SU-DHL-6 (cell line): ENCODE data around the gene REPS2.

ENCODE experiments used
- H2AFZ ChIP-seq: fragments of 200-600 bp; sonication (generic); 2 replicates; pipeline ENCODE4 v1.6.1; 2014; ENCODE audit warnings: low read depth, mild to moderate bottlenecking, moderate library complexity, mixed read lengths, antibody characterized with exemption, low read length; ENCODE audit not compliant: severe bottlenecking
- H3F3A ChIP-seq: fragments of 200-600 bp; shearing (Covaris generic); 2 replicates; pipeline ENCODE4 v1.6.0; 2016; ENCODE audit warnings: antibody characterized with exemption, mild to moderate bottlenecking; ENCODE audit not compliant: insufficient read depth
- H3K27ac ChIP-seq: fragments of 200-600 bp; sonication (generic); 2 replicates; pipeline ENCODE4 v1.5.1; 2016; ENCODE audit warnings: low read depth, mild to moderate bottlenecking, low read length, moderate library complexity, mixed read lengths
- H3K27me3 ChIP-seq: fragments of 200-600 bp; sonication (generic), shearing (Covaris generic); 2 replicates; pipeline ENCODE4 v1.6.0; 2014; ENCODE audit warnings: mild to moderate bottlenecking, low read length
- H3K36me3 ChIP-seq: fragments of 200-600 bp; sonication (generic); 2 replicates; pipeline ENCODE4 v1.6.1; 2014; ENCODE audit warnings: mild to moderate bottlenecking, low read length, mixed read lengths
- H3K4me2 ChIP-seq: fragments of 300-600, 200-600 bp; shearing (Covaris generic), sonication (generic); 2 replicates; pipeline ENCODE4 v1.6.0; 2014; ENCODE audit warnings: low read length, low read depth, mild to moderate bottlenecking; ENCODE audit not compliant: poor library complexity, severe bottlenecking
- H3K4me3 ChIP-seq: fragments of 200-600 bp; sonication (generic); 2 replicates; pipeline ENCODE4 v1.5.1; 2014; ENCODE audit warnings: antibody characterized with exemption, low read length, mild to moderate bottlenecking, mixed read lengths; ENCODE audit not compliant: insufficient read depth, poor library complexity, severe bottlenecking
- H3K79me2 ChIP-seq: fragments of 200-600 bp; sonication (generic); 2 replicates; pipeline ENCODE4 v1.6.1; 2014; ENCODE audit warnings: mild to moderate bottlenecking, low read length, moderate library complexity; ENCODE audit not compliant: insufficient read depth
- H3K9ac ChIP-seq: fragments of 200-600 bp; sonication (generic); 2 replicates; pipeline ENCODE4 v1.7.0; 2014; ENCODE audit warnings: mild to moderate bottlenecking, low read length
- H3K9me2 ChIP-seq: fragments of 200-600 bp; sonication (generic); replicated peaks from 2 replicates; pipeline ENCODE4 v1.6.1; 2014; ENCODE audit warnings: low read length; ENCODE audit not compliant: insufficient read depth
- H3K9me3 ChIP-seq: fragments of 200-600 bp; sonication (generic); 2 replicates; pipeline ENCODE4 v1.6.1; 2014; ENCODE audit warnings: low read length, mixed read lengths; ENCODE audit not compliant: insufficient read depth
- H4K20me1 ChIP-seq: fragments of 200-600 bp; sonication (generic); 2 replicates; pipeline ENCODE4 v1.6.1; 2014; ENCODE audit warnings: low read depth, mild to moderate bottlenecking, antibody characterized with exemption, low read length, moderate library complexity, mixed read lengths
- EZH2phosphoT487 ChIP-seq: fragments of 200-600 bp; sonication (generic), shearing (Covaris generic); conservative IDR thresholded peaks from 2 replicates; pipeline ENCODE4 v1.6.1; 2018; ENCODE audit warnings: mild to moderate bottlenecking, antibody characterized with exemption, low read length, moderate library complexity, mixed read lengths
- TF ChIP-seq, protein P1 (sequence below): fragments of 200-600 bp; sonication (generic); IDR thresholded peaks from one replicate; pipeline ENCODE4 v1.5.1; 2017; ENCODE audit warnings: antibody characterized with exemption, mild to moderate bottlenecking, low read length, moderate library complexity; ENCODE audit not compliant: insufficient read depth, poor library complexity, severe bottlenecking

Gene REPS2

DNA sequence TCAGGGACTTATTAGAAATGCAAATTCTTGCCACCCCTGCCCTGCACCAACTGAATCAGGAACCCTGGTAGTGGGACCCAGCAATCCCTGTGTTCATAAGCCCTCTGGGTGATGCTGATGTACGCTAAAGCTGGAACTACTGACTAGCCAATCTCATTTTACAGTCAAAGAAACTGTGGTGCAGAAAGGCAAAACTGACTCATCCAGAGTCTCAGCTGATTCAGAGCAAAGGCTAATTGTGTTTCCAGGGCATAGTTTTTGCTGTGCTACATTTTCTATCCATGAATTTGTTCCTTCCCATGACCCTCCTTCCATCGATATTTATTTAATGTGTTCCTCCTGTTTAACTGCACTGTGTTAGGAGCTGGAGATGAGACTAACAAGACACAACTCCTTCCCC, 207.5 kb downstream of the REPS2 start:
- no peaks in the 10 kb centered on the region for H4K20me1 ChIP-seq
- H3K27ac ChIP-seq = no peak overlapping the region
- no peaks in the 10 kb centered on the region for H3K9me3 ChIP-seq
- H3K9ac ChIP-seq = no peak overlapping the region
- H3K9me2 ChIP-seq = no peaks in the 10 kb centered on the region
- H3K36me3 ChIP-seq = no peaks in the 10 kb centered on the region
- no peaks in the 10 kb centered on the region for H3K79me2 ChIP-seq
- H3K4me3 ChIP-seq = no peak overlapping the region
- H3F3A ChIP-seq = no peaks in the 10 kb centered on the region
- TF ChIP-seq, protein P1, sequence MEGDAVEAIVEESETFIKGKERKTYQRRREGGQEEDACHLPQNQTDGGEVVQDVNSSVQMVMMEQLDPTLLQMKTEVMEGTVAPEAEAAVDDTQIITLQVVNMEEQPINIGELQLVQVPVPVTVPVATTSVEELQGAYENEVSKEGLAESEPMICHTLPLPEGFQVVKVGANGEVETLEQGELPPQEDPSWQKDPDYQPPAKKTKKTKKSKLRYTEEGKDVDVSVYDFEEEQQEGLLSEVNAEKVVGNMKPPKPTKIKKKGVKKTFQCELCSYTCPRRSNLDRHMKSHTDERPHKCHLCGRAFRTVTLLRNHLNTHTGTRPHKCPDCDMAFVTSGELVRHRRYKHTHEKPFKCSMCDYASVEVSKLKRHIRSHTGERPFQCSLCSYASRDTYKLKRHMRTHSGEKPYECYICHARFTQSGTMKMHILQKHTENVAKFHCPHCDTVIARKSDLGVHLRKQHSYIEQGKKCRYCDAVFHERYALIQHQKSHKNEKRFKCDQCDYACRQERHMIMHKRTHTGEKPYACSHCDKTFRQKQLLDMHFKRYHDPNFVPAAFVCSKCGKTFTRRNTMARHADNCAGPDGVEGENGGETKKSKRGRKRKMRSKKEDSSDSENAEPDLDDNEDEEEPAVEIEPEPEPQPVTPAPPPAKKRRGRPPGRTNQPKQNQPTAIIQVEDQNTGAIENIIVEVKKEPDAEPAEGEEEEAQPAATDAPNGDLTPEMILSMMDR = no peak
- no peak for TF ChIP-seq EZH2phosphoT487
- no peak overlapping the region for H3K4me2 ChIP-seq
- H3K27me3 ChIP-seq = no peaks in the 10 kb centered on the region
- no peak overlapping the region for H2AFZ ChIP-seq

DNA sequence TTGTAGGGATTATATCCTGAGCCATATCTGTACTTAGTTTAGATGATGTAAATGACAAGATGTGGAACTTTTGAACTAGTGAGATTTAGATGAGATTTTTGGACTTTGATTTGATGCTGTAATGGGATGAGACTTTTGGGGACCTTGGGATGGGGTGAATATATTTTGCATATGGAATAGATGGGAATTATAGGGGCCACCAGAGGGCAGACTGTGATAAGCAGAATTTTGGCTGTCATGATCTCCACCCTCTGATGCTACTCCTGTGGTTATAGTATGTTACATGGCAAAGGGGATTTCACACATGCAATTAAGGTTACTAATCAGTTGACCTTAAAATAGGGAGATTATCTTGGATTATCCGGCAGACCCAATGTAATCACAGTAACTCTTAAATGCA, 214.5 kb downstream of the REPS2 start:
- H3K9ac ChIP-seq = no peak overlapping the region
- no peak overlapping the region for H3K4me2 ChIP-seq
- H3K4me3 ChIP-seq = no peak overlapping the region
- no peaks in the 10 kb centered on the region for H3K79me2 ChIP-seq
- H3K27ac ChIP-seq = no peak overlapping the region
- H3F3A ChIP-seq = no peaks in the 10 kb centered on the region
- no peaks in the 10 kb centered on the region for H4K20me1 ChIP-seq
- H3K9me2 ChIP-seq = no peaks in the 10 kb centered on the region
- H3K27me3 ChIP-seq = no peaks in the 10 kb centered on the region
- H3K9me3 ChIP-seq = no peaks in the 10 kb centered on the region
- no peak overlapping the region for H2AFZ ChIP-seq
- TF ChIP-seq EZH2phosphoT487 = no peak
- TF ChIP-seq, protein P1 = no peak
- no peaks in the 10 kb centered on the region for H3K36me3 ChIP-seq

DNA sequence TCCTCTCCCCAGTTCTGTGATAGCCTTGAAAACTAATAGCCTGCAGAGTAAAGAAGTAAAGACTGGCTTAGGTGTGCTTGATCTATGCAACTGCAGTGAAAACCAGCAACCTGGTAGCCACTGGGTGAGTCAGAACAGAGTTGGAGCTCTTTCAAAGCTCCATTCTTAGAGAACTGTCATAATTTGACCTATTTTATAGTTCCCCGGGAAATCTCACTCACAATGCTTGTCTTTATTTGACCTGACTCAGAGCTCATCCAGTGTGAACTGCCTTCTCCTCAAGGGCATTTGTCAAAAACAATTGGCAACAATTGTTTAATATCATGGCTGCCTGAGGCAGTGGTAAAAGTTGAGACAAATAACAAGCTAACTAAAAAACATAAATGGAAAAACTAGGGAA, 215.5 kb downstream of the REPS2 start:
- no peaks in the 10 kb centered on the region for H4K20me1 ChIP-seq
- no peaks in the 10 kb centered on the region for H3K9me2 ChIP-seq
- H3K79me2 ChIP-seq = no peaks in the 10 kb centered on the region
- H3K9ac ChIP-seq = no peak overlapping the region
- H3K4me2 ChIP-seq = no peak overlapping the region
- TF ChIP-seq, protein P1 = no peak
- TF ChIP-seq EZH2phosphoT487 = no peak
- no peak overlapping the region for H3K27ac ChIP-seq
- no peak overlapping the region for H2AFZ ChIP-seq
- H3K27me3 ChIP-seq = no peaks in the 10 kb centered on the region
- H3K4me3 ChIP-seq = no peak overlapping the region
- H3F3A ChIP-seq = no peaks in the 10 kb centered on the region
- no peaks in the 10 kb centered on the region for H3K36me3 ChIP-seq
- no peaks in the 10 kb centered on the region for H3K9me3 ChIP-seq

DNA sequence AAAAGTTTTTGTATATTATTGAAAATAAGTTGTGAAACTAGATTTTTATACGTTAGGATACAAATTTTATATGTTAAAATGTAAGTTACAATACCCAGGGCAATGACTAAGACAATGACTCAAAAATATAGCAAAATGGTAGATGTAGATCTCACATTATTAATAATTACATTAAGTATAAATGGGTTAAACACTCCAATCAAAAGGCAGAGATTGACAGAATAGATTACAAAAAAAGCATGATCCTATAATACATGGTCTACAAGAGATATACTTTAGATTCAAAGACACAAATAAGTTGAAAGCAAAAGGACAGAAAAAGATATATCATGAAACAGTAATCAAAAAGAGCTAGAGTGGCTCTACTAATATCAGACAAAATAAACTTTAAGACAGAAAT, 217.6 kb downstream of the REPS2 start:
- TF ChIP-seq, protein P1 = no peak
- no peak for TF ChIP-seq EZH2phosphoT487
- H3K9ac ChIP-seq = no peak overlapping the region
- no peak overlapping the region for H3K4me3 ChIP-seq
- no peaks in the 10 kb centered on the region for H3K36me3 ChIP-seq
- no peak overlapping the region for H3K27ac ChIP-seq
- H3F3A ChIP-seq = no peaks in the 10 kb centered on the region
- no peak overlapping the region for H3K4me2 ChIP-seq
- no peaks in the 10 kb centered on the region for H3K9me3 ChIP-seq
- no peaks in the 10 kb centered on the region for H3K79me2 ChIP-seq
- no peaks in the 10 kb centered on the region for H3K27me3 ChIP-seq
- H4K20me1 ChIP-seq = no peaks in the 10 kb centered on the region
- H2AFZ ChIP-seq = no peak overlapping the region
- H3K9me2 ChIP-seq = no peaks in the 10 kb centered on the region
